ENCODE measurements around the gene LIX1.
"Not testable (repeated sequence)": the region's sequence is repeated elsewhere in the genome, so short reads cannot be mapped to it uniquely, and the experiment has no call there.

Gene LIX1

GRCh38 chr5:97141031-97141430 lies 1.4 kb downstream of the LIX1 start:
- no peak for DNase-seq

- not testable (repeated sequence) for DNase-seq
Observed at GRCh38 chr5:97140250-97140649, 2.2 kb downstream of the LIX1 start.

DNA sequence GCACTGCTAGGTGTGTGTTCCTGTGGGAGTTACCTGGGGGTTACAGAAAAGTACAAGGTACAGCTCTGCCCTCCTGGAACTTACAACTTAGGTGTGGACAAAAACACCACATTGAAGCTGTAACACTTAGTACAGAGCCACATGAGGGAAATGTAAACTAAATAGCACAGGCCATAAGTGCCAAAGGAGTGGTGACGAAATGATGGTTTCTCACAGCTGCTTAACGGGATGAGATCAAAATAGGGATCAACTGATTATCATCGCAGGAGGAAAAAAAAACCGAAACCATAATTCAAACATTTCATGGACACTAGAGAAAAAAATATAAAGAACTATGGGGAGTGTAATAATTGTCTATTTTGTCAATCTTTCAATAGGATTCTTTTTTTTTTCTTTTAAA lies 5.9 kb downstream of the LIX1 start:
- no peak for DNase-seq

DNA sequence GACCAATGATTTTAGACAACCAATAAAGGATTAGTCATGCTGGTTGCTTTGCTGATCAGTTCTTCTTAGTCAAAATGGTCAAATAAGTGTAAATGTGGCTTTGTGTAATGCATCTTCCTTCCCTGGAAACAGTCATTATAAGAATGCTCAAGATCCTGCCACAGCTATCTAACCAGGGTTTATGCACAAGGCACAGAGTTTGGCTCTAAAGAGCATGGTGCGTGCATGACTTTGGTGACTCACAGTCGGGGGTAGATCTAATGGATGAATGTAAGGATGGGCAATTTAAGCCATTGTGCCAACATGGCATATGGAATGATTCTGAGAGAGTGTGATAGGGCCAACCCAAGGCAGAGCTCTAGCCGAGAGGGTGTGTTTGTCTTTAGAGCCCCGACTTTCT lies 6.5 kb downstream of the LIX1 start:
- no peak for DNase-seq

DNA sequence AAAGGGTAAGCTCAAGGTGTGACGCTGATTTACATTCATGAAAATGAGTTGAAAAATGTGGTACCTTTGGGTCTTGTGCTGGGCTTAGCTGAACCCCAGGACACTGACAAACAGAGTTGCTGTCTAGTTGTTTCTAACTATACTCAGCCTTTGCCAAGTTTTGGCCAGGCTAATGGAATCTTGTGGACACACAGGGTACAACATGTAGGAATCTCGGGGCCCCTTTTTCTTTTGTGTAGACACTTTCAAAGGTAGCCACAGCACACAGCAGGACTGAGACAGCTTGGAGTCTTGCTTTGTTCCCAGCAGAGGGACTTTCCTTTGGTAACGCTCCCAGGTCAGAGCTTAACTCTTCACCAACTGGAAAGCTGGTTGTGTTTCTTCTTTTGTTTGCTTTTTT lies 7.8 kb downstream of the LIX1 start:
- DNase-seq: no peak

DNA sequence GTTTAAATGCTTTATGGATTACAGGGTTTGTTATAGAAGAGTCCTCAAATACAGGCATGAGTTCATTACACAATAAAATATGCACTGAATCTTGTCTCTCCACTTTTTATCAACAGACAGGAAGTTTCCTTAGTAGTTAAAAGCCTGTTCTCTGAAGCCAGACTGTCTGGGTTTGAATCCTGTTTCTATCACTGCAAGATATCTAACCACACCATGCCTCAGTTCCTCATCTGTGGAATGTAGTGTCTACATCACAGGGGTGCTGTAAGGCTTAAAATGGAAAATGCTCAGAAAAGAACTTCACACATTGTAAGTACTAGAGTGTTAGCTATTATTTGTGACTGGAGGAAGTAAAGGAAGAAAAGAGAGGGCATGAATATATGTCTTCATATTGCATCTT lies 9.3 kb downstream of the LIX1 start:
- DNase-seq: peak; percentile 38

- no peak for DNase-seq
Observed at GRCh38 chr5:97131921-97132320, 10.5 kb downstream of the LIX1 start.

- no peak for DNase-seq
Observed at GRCh38 chr5:97131139-97131710, 11.2 kb downstream of the LIX1 start.

DNA sequence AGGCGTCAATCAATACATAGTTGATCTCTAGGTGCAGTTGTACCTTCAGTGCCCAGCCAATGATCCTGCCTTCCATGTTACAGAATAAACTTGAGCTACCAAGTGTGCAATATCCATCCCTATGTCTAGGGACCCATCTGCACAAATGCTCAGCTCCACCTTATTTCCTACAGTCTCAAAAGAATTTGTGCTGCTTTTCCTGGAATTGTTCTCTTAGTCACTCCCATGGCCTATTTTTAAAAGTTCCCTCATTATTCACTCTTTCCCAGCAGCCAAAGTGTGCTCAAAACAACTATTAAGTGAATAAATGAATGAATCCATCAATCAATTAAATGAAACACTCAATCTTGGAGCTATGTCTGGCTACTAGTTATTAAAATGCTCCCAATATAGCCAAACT lies 14.7 kb downstream of the LIX1 start:
- no peak for DNase-seq

DNA sequence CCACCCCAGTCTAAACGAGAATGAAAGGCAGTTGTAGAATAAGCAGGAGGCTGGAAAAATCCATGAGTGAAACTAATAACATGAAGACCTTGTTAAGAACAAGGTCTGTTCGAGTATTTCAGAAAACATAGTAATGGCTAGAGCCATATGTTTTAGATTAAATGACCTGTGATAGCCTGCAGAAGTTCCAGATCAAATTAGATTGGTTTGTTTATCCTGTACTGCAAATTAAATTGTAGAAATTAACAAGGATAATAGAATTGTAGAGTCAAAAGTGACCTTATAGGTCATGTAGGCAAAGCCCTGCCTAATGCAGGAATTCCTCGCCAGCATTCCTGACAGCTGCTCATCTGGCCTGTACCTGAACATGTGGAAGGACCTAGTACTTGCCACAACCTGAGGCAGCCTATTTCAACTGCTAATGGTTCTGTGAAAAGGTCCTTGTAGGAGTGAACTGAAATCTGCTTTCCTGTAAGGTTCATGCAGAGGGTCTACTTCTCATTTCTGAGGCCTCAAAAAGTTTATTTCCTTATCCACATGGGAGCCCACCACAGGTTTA lies 17.2 kb downstream of the LIX1 start:
- no peak for DNase-seq

GRCh38 chr5:97124335-97124734 lies 18.1 kb downstream of the LIX1 start:
- no peak for DNase-seq

- DNase-seq: no peak
Observed at GRCh38 chr5:97121848-97122247, 20.6 kb downstream of the LIX1 start.

GRCh38 chr5:97120195-97120594 lies 22.2 kb downstream of the LIX1 start:
- DNase-seq: no peak

DNA sequence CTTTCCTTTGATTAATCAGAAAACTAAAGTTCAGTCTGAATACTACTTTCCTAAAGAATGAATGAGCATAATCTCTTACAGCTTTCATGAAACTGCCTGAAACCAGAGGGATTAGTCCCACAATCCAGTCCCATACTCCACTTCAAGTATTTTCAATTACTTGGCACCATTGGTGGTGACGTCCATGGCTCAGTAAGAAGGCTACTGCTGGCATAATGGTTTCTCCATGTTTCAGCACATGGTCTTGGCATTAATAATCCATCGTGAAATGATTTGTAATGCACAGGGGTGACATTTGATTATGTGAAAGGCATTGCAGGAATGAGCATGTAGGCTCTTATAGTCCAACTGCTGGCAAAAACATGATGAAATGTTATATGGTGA lies 23.4 kb downstream of the LIX1 start:
- DNase-seq: no peak

- DNase-seq: no peak
Observed at GRCh38 chr5:97118261-97119006, 24.0 kb downstream of the LIX1 start.

- no peak for DNase-seq
Observed at GRCh38 chr5:97115932-97116331, 26.5 kb downstream of the LIX1 start.

DNA sequence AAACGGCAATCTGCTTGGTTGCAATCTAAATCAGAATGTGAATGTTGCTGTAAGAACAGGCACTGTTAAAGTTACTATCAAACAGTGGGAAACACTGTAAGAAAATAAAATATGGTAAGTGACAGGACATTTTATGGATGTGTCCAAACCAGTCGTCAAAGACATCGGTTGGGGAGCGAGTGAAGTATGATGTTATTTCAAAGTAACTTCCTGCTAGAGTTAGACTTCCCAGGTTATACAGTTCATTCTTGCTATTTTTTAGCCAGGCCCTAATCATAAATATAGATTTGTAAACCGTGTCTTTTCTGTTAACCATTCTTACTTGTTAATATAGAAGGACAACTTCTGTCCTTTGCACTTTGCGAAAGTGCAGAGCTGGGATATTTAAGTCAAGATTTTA lies 30.2 kb downstream of the LIX1 start:
- DNase-seq: no peak

DNA sequence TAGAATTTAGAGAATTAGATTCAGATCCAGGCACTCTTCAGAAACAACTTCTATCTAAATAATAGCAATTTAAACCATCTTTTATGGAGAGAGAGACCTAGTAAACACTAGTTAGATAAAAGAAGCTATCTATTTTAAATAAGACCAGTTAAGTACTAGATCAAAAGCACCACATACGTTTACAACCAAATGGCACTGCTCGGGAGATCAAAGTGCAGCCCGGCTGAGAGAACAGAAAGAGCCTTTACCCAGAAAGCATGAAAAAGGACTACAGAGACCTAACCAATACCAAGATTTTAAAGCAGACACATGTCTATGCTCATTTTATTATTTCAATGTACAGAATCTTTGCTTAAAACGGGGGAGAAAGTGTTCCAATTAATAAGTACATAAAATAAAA lies 30.8 kb downstream of the LIX1 start:
- DNase-seq: no peak

DNA sequence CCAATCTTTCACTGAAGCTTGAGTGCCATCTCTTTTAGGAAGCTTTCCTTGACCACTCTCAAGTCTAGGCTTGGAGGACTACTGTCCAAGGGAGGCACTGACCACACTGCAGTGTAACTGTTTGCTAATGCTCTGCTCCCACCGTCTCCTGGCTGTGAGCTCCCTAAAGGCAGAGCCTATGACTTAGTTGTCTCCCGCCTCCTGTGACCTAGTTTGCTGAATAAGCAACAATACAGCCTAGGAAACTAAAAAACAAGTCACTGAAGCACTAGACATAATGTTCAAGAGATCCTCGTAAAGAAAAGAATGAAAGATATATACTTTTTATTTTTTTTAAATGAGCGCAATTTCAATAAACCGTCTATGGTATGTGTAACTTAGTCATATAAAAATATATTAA lies 31.4 kb downstream of the LIX1 start:
- DNase-seq: no peak

- no peak for DNase-seq
Observed at GRCh38 chr5:97107318-97107717, 35.1 kb downstream of the LIX1 start.

DNA sequence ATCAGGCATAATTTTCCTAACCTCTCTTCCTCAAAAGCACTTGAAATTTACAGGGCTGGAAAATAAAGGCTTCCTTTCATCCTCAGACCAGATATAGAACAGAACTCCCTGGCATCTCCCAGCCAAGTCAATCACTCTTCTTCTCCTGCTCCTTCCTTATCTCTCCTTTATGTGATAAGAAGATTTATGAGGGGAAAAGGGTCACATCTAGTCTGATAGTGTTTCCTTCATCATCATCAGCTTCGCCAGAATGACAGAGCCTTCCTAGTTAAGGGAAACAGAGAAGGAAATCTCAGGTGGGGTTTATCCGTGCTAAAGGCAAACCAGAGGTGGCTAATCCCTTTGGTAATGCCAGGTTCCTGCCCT lies 36.2 kb downstream of the LIX1 start:
- DNase-seq: no peak

GRCh38 chr5:97105501-97106215 lies 36.8 kb downstream of the LIX1 start:
- no peak for DNase-seq

DNA sequence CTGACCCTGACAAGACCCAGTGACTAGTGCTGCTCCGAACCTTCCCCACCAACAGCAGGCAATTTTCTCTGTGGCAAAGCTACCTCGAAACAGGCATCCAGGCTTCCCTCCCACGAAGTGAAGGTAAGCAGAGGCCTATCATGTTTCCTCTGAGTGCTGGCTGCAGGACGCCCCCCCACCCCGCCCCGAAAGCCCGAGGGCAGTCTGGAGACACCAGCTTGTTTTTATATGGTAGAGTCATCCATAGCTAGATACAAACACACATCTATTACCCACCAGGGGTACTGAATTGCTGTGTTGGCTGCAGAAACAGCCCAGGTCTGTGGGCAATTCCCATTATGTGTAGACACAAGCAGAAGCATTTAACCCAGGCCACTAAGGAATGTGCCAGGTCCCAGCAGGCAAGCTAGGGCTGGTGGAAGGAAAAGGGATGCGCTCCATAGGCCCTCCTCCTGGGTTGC lies 40.4 kb downstream of the LIX1 start:
- DNase-seq: no peak

Measured in SIG-M5 (cell line).